Right atrium auricular region (tissue), 2 donors: ENCODE measurements around the gene TFAP2D. TPM values are rescaled to one million over a fixed set of nuclear protein-coding genes. Genes with fewer than 3 reads are reported as not detected.

ENCODE experiments used
- DNase-seq: peaks from one replicate; pipeline ENCODE4 v3.0.0-alpha.2; 2019; ENCODE audit warnings: low spot score
- H3K27ac ChIP-seq, 2 donors: fragments of 200-600 bp; sonication (generic); 1 replicate in 1 of 2; 2 replicates in 1 of 2; pipeline ENCODE4 v1.5.1; 2016 to 2019
- H3K27me3 ChIP-seq, 2 donors: fragments of 200-600 bp; sonication (generic); one replicate each; pipeline versions ENCODE4 v1.5.1 to v1.6.0; 2017 to 2019
- H3K36me3 ChIP-seq: fragments of 200-600 bp; sonication (generic); one replicate; pipeline ENCODE4 v1.5.1; 2016
- H3K4me1 ChIP-seq, 2 donors: fragments of 200-600 bp; sonication (generic); one replicate each; pipeline versions ENCODE4 v1.5.1 to v1.6.0; 2017 to 2019
- H3K4me3 ChIP-seq, 2 donors: fragments of 200-600 bp; sonication (generic); 1 replicate in 1 of 2; 2 replicates in 1 of 2; pipeline ENCODE4 v1.5.1; 2017 to 2019; ENCODE audit warnings: mild to moderate bottlenecking in 1 of 2, moderate library complexity in 1 of 2
- H3K9me3 ChIP-seq, 2 donors: fragments of 200-600 bp; sonication (generic); one replicate each; pipeline ENCODE4 v1.5.1; 2019
- CTCF ChIP-seq, 2 donors: fragments of 200-600 bp; sonication (generic); IDR thresholded peaks; one replicate each; pipeline ENCODE4 v1.5.1; 2019; ENCODE audit warnings: antibody characterized with exemption in 2 of 2
- total RNA-seq, 2 donors: library from RNA; depleted of rRNA; stranded (reverse); fragments of >200 nt; gene quantifications; one replicate each; pipeline ENCODE4 v1.1.0, GENCODE V29; 2016

TFAP2D gene
- total RNA-seq, 2 donors from 2014 or later = not detected

GRCh38 chr6:50818673-50819072, 105.3 kb downstream of the TFAP2D start, which contains the start of gene TFAP2B:
TFAP2B (plus strand) TSS chr6:50818871; CDS start chr6:50818892, 21 bp downstream.
- Histone ChIP-seq H3K4me1 (peaks cover 0 to 21% of the 10 kb centered on the region in 2 donors), H3K36me3 (no peaks in the 10 kb centered on the region), H3K9me3 (no peaks in the 10 kb centered on the region), H3K4me3 (peak within 1 kb of the TSS in 1 of 2 donors; percentile 15), H3K27me3 (peaks cover 26 to 28% of the 10 kb centered on the region in 2 donors), H3K27ac (no peak within 1 kb of the TSS)
- no peak for DNase-seq
- TF ChIP-seq CTCF (IDR thresholded peaks at IDR 0.05) = no peak

GRCh38 chr6:50819466-50819903, 106.2 kb downstream of the TFAP2D start:
- Histone ChIP-seq H3K27me3 (peaks cover 28 to 36% of the 10 kb centered on the region in 2 donors), H3K36me3 (no peaks in the 10 kb centered on the region), H3K4me3 (peak overlapping the region in 1 of 2 donors; percentile 15), H3K27ac (no peak overlapping the region), H3K9me3 (no peaks in the 10 kb centered on the region), H3K4me1 (peaks cover 0 to 21% of the 10 kb centered on the region in 2 donors)
- TF ChIP-seq CTCF (IDR thresholded peaks at IDR 0.05) = no peak
- no peak for DNase-seq

- no peak for DNase-seq
- peaks cover 28 to 37% of the 10 kb centered on the region in 2 donors for H3K27me3 ChIP-seq
- H3K9me3 ChIP-seq = no peaks in the 10 kb centered on the region
- peaks cover 0 to 21% of the 10 kb centered on the region in 2 donors for H3K4me1 ChIP-seq
- peak overlapping the region in 1 of 2 donors; percentile 15 for H3K4me3 ChIP-seq
- no peak overlapping the region for H3K27ac ChIP-seq
- TF ChIP-seq CTCF (IDR thresholded peaks at IDR 0.05) = no peak
- no peaks in the 10 kb centered on the region for H3K36me3 ChIP-seq
Measured at GRCh38 chr6:50819904-50820868, 106.9 kb downstream of the TFAP2D start.

GRCh38 chr6:50820869-50821264, 107.5 kb downstream of the TFAP2D start:
- no peak for DNase-seq
- Histone ChIP-seq H3K27me3 (peaks cover 31 to 42% of the 10 kb centered on the region in 2 donors), H3K9me3 (no peaks in the 10 kb centered on the region), H3K4me3 (no peak overlapping the region), H3K36me3 (no peaks in the 10 kb centered on the region), H3K4me1 (peaks cover 0 to 18% of the 10 kb centered on the region in 2 donors), H3K27ac (no peak overlapping the region)
- no peak for TF ChIP-seq CTCF (IDR thresholded peaks at IDR 0.05)

GRCh38 chr6:50821441-50822077, 108.2 kb downstream of the TFAP2D start:
- no peaks in the 10 kb centered on the region for H3K36me3 ChIP-seq
- H3K27me3 ChIP-seq = peaks cover 35 to 47% of the 10 kb centered on the region in 2 donors
- no peaks in the 10 kb centered on the region for H3K9me3 ChIP-seq
- TF ChIP-seq CTCF (IDR thresholded peaks at IDR 0.05) = no peak
- H3K27ac ChIP-seq = no peak overlapping the region
- peaks cover 0 to 16% of the 10 kb centered on the region in 2 donors for H3K4me1 ChIP-seq
- DNase-seq = no peak
- H3K4me3 ChIP-seq = no peak overlapping the region
